Fibroblast of skin of right biceps (primary cell): Measurements from ENCODE around the gene TEAD1.

ENCODE experiments used
- DNase-seq: peaks from one replicate; pipeline ENCODE4 v3.0.0-alpha.2; 2013

The TEAD1 gene

GRCh38 chr11:12845163-12845562 is 170.9 kb downstream of the TEAD1 start:
- DNase-seq: peak; percentile 51

- DNase-seq: peak; percentile 57
These were observed 171.6 kb downstream of the TEAD1 start for GRCh38 chr11:12845739-12846358.

- no peak for DNase-seq
These were observed 172.8 kb downstream of the TEAD1 start for GRCh38 chr11:12846786-12847615.

- DNase-seq: no peak
These were observed 174.2 kb downstream of the TEAD1 start for GRCh38 chr11:12848413-12848812.

- DNase-seq: no peak
These were observed 179.1 kb downstream of the TEAD1 start for GRCh38 chr11:12853325-12853651.

GRCh38 chr11:12853652-12854296 is 179.6 kb downstream of the TEAD1 start:
- no peak for DNase-seq

- DNase-seq: no peak
These were observed 180.1 kb downstream of the TEAD1 start for GRCh38 chr11:12854297-12854661.

GRCh38 chr11:12854829-12855228 is 180.6 kb downstream of the TEAD1 start:
- DNase-seq: no peak

- DNase-seq: no peak
These were observed 182.1 kb downstream of the TEAD1 start for GRCh38 chr11:12856338-12856737.

GRCh38 chr11:12857572-12857971 is 183.4 kb downstream of the TEAD1 start:
- DNase-seq: no peak

GRCh38 chr11:12859872-12860657 is 185.8 kb downstream of the TEAD1 start:
- no peak for DNase-seq

GRCh38 chr11:12860827-12861226 is 186.6 kb downstream of the TEAD1 start:
- DNase-seq: peak; percentile 29

- DNase-seq: peak; percentile 93
These were observed 188.7 kb downstream of the TEAD1 start for GRCh38 chr11:12862696-12863469.

GRCh38 chr11:12863605-12864121 is 189.4 kb downstream of the TEAD1 start:
- DNase-seq: no peak

- DNase-seq: peak; percentile 87
These were observed 190.3 kb downstream of the TEAD1 start for GRCh38 chr11:12864316-12865156.

GRCh38 chr11:12865863-12866595 is 191.8 kb downstream of the TEAD1 start:
- no peak for DNase-seq

- no peak for DNase-seq
These were observed 193.3 kb downstream of the TEAD1 start for GRCh38 chr11:12867531-12867930.

- peak; percentile 49 for DNase-seq
These were observed 194.3 kb downstream of the TEAD1 start for GRCh38 chr11:12868315-12869073.

- DNase-seq: peak; percentile 42
These were observed 197.0 kb downstream of the TEAD1 start for GRCh38 chr11:12871241-12871640.
